Measurements from ENCODE around the gene NFKBIE. TPM values are rescaled to one million over a fixed set of nuclear protein-coding genes. Genes with fewer than 3 reads are reported as not detected.

The NFKBIE gene
- total RNA-seq, 1 donor from 2014 or later, result 10.1 TPM

- H3K27me3 Mint-ChIP-seq (ENCODE audit: low read depth, unreplicated experiment), result peaks cover 12% of the 10 kb centered on the region
- no peak overlapping the region for H3K9ac ChIP-seq (ENCODE audit: low read length)
These were observed 37.5 kb upstream of the NFKBIE start for GRCh38 chr6:44302856-44303255.

GRCh38 chr6:44301782-44302564 is 36.6 kb upstream of the NFKBIE start:
- no peaks in the 10 kb centered on the region for H3K9me3 ChIP-seq (ENCODE audit: insufficient read depth, low read depth, low read length)
- no peak overlapping the region for H3K4me2 ChIP-seq (ENCODE audit: low read length)
- H3K4me3 ChIP-seq (ENCODE audit: insufficient read depth, low read depth, low read length), result no peak overlapping the region
- FAIRE-seq (no peak), DNase-seq (ENCODE audit: low read depth) (no peak)
- TF ChIP-seq EZH2 (IDR thresholded peaks at IDR 0.05; ENCODE audit: insufficient read depth, low read length) (no peak), CTCF (IDR thresholded peaks at IDR 0.05; ENCODE audit: insufficient read depth, low read depth, low read length) (no peak)
- H3K27ac Mint-ChIP-seq (ENCODE audit: unreplicated experiment), result peak overlapping the region; percentile 2
- H3K9ac ChIP-seq (ENCODE audit: low read length), result no peak overlapping the region
- peaks cover 16% of the 10 kb centered on the region for H3K27me3 ChIP-seq (ENCODE audit: insufficient read depth, low read length)
- no peaks in the 10 kb centered on the region for H3K79me2 ChIP-seq (ENCODE audit: insufficient read depth, low read length)
- peaks cover 16% of the 10 kb centered on the region for H3K27me3 Mint-ChIP-seq (ENCODE audit: low read depth, unreplicated experiment)
- H3K9me3 Mint-ChIP-seq (ENCODE audit: unreplicated experiment), result no peaks in the 10 kb centered on the region
- no peak overlapping the region for H3K4me3 Mint-ChIP-seq (ENCODE audit: unreplicated experiment)
- H3K4me1 Mint-ChIP-seq (ENCODE audit: low read depth, unreplicated experiment), result peaks cover 1% of the 10 kb centered on the region
- peaks cover 17% of the 10 kb centered on the region for H4K20me1 ChIP-seq (ENCODE audit: insufficient read depth, low read length)
- no peak overlapping the region for H2AFZ ChIP-seq (ENCODE audit: low read depth, low read length)
- H3K4me1 ChIP-seq (ENCODE audit: insufficient read depth, low read length), result peaks cover 9% of the 10 kb centered on the region
- peaks cover 25% of the 10 kb centered on the region for H3K36me3 Mint-ChIP-seq (ENCODE audit: low read depth, unreplicated experiment)
- peaks cover 14% of the 10 kb centered on the region for H3K36me3 ChIP-seq (ENCODE audit: insufficient read depth, low read length)
- H3K27ac ChIP-seq (ENCODE audit: low read depth, low read length), result no peak overlapping the region

More at GRCh38 chr6:44302856-44303255, 37.5 kb upstream of the NFKBIE start:
- H3K27ac ChIP-seq (ENCODE audit: low read depth, low read length), result no peak overlapping the region
- H3K27me3 ChIP-seq (ENCODE audit: insufficient read depth, low read length), result peaks cover 11% of the 10 kb centered on the region
- Mint-ChIP-seq H3K9me3 (ENCODE audit: unreplicated experiment) (no peaks in the 10 kb centered on the region), H3K4me3 (ENCODE audit: unreplicated experiment) (no peak overlapping the region), H3K4me1 (ENCODE audit: low read depth, unreplicated experiment) (peaks cover under 1% of the 10 kb centered on the region), H3K36me3 (ENCODE audit: low read depth, unreplicated experiment) (peaks cover 26% of the 10 kb centered on the region), H3K27ac (ENCODE audit: unreplicated experiment) (no peak overlapping the region)
- DNase-seq (ENCODE audit: low read depth) (no peak), FAIRE-seq (no peak)
- H4K20me1 ChIP-seq (ENCODE audit: insufficient read depth, low read length), result peaks cover 16% of the 10 kb centered on the region
- TF ChIP-seq CTCF (IDR thresholded peaks at IDR 0.05; ENCODE audit: insufficient read depth, low read depth, low read length) (no peak), EZH2 (IDR thresholded peaks at IDR 0.05; ENCODE audit: insufficient read depth, low read length) (no peak)
- no peak overlapping the region for H3K4me3 ChIP-seq (ENCODE audit: insufficient read depth, low read depth, low read length)
- H3K4me2 ChIP-seq (ENCODE audit: low read length), result no peak overlapping the region
- H2AFZ ChIP-seq (ENCODE audit: low read depth, low read length), result no peak overlapping the region
- no peaks in the 10 kb centered on the region for H3K79me2 ChIP-seq (ENCODE audit: insufficient read depth, low read length)
- no peaks in the 10 kb centered on the region for H3K9me3 ChIP-seq (ENCODE audit: insufficient read depth, low read depth, low read length)
- H3K36me3 ChIP-seq (ENCODE audit: insufficient read depth, low read length), result peaks cover 18% of the 10 kb centered on the region
- peaks cover 2% of the 10 kb centered on the region for H3K4me1 ChIP-seq (ENCODE audit: insufficient read depth, low read length)

- peaks cover 24% of the 10 kb centered on the region for H3K27me3 ChIP-seq (ENCODE audit: insufficient read depth, low read length)
- FAIRE-seq (no peak), DNase-seq (ENCODE audit: low read depth) (no peak)
- H3K36me3 ChIP-seq (ENCODE audit: insufficient read depth, low read length), result peaks cover 14% of the 10 kb centered on the region
- H3K4me1 ChIP-seq (ENCODE audit: insufficient read depth, low read length), result peaks cover 12% of the 10 kb centered on the region
- Mint-ChIP-seq H3K4me3 (ENCODE audit: unreplicated experiment) (no peak overlapping the region), H3K27ac (ENCODE audit: unreplicated experiment) (no peak overlapping the region), H3K4me1 (ENCODE audit: low read depth, unreplicated experiment) (peaks cover 1% of the 10 kb centered on the region), H3K9me3 (ENCODE audit: unreplicated experiment) (no peaks in the 10 kb centered on the region), H3K27me3 (ENCODE audit: low read depth, unreplicated experiment) (peaks cover 24% of the 10 kb centered on the region), H3K36me3 (ENCODE audit: low read depth, unreplicated experiment) (peaks cover 25% of the 10 kb centered on the region)
- no peak overlapping the region for H3K9ac ChIP-seq (ENCODE audit: low read length)
- H3K27ac ChIP-seq (ENCODE audit: low read depth, low read length), result no peak overlapping the region
- H2AFZ ChIP-seq (ENCODE audit: low read depth, low read length), result no peak overlapping the region
- no peak overlapping the region for H3K4me2 ChIP-seq (ENCODE audit: low read length)
- no peak overlapping the region for H3K4me3 ChIP-seq (ENCODE audit: insufficient read depth, low read depth, low read length)
- peaks cover 2% of the 10 kb centered on the region for H3K9me3 ChIP-seq (ENCODE audit: insufficient read depth, low read depth, low read length)
- no peaks in the 10 kb centered on the region for H3K79me2 ChIP-seq (ENCODE audit: insufficient read depth, low read length)
- TF ChIP-seq CTCF (IDR thresholded peaks at IDR 0.05; ENCODE audit: insufficient read depth, low read depth, low read length) (no peak), EZH2 (IDR thresholded peaks at IDR 0.05; ENCODE audit: insufficient read depth, low read length) (no peak)
- peaks cover 21% of the 10 kb centered on the region for H4K20me1 ChIP-seq (ENCODE audit: insufficient read depth, low read length)
These were observed 35.8 kb upstream of the NFKBIE start for GRCh38 chr6:44301106-44301505.
